ENCODE results near the gene CYGB.

The CYGB gene

GRCh38 chr17:76544546-76545365, 7.2 kb upstream of the CYGB start:
- DNase-seq (ENCODE audit: low read depth) = no peak
- no peak for TF ChIP-seq CTCF (conservative IDR thresholded peaks at IDR 0.05; ENCODE audit: low read length)
- H3K4me3 ChIP-seq (ENCODE audit: low read length) = no peak overlapping the region

GRCh38 chr17:76543826-76544545, 6.5 kb upstream of the CYGB start:
- no peak for DNase-seq (ENCODE audit: low read depth)
- H3K4me3 ChIP-seq (ENCODE audit: low read length) = no peak overlapping the region
- TF ChIP-seq CTCF (conservative IDR thresholded peaks at IDR 0.05; ENCODE audit: low read length) = no peak

- no peak for DNase-seq (ENCODE audit: low read depth)
- no peak for TF ChIP-seq CTCF (conservative IDR thresholded peaks at IDR 0.05; ENCODE audit: low read length)
- H3K4me3 ChIP-seq (ENCODE audit: low read length) = no peak overlapping the region
These were observed 5.9 kb upstream of the CYGB start for GRCh38 chr17:76543482-76543825.

- no peak for DNase-seq (ENCODE audit: low read depth)
These were observed 5.5 kb upstream of the CYGB start for GRCh38 chr17:76542984-76543383.

GRCh38 chr17:76542566-76542971, 5.1 kb upstream of the CYGB start:
- DNase-seq (ENCODE audit: low read depth) = no peak
- H3K4me3 ChIP-seq (ENCODE audit: low read length) = no peak overlapping the region
- TF ChIP-seq CTCF (conservative IDR thresholded peaks at IDR 0.05; ENCODE audit: low read length) = no peak

More at GRCh38 chr17:76542984-76543383, 5.5 kb upstream of the CYGB start:
- no peak overlapping the region for H3K4me3 ChIP-seq (ENCODE audit: low read length)
- no peak for TF ChIP-seq CTCF (conservative IDR thresholded peaks at IDR 0.05; ENCODE audit: low read length)

- TF ChIP-seq CTCF (conservative IDR thresholded peaks at IDR 0.05; ENCODE audit: low read length) = no peak
- H3K4me3 ChIP-seq (ENCODE audit: low read length) = no peak overlapping the region
- no peak for DNase-seq (ENCODE audit: low read depth)
These were observed 4.4 kb upstream of the CYGB start for GRCh38 chr17:76541739-76542454.
